H9 (cell line): ENCODE results near the gene TSSC4. TPM values are rescaled to one million over a fixed set of nuclear protein-coding genes. Genes with fewer than 3 reads are reported as not detected.

Experiments
- DNase-seq: peaks from one replicate; pipeline ENCODE4 v3.0.0-alpha.2; 2017
- H2AFZ ChIP-seq: one replicate; pipeline ENCODE4 v1.6.1; 2013; ENCODE audit warnings: mild to moderate bottlenecking, low read length, control low read depth, moderate library complexity
- H2AK5ac ChIP-seq: 2 replicates; pipeline ENCODE4 v1.6.1; 2013; ENCODE audit warnings: low read length, control low read depth, mixed read lengths; ENCODE audit not compliant: insufficient read length
- H2BK120ac ChIP-seq: one replicate; pipeline ENCODE4 v1.6.1; 2013; ENCODE audit warnings: low read depth, mild to moderate bottlenecking, low read length, control low read depth, inconsistent platforms; ENCODE audit not compliant: poor library complexity, severe bottlenecking
- H2BK12ac ChIP-seq: 2 replicates; pipeline ENCODE4 v1.6.1; 2013; ENCODE audit warnings: low read length, control low read depth, mixed read lengths, low read depth; ENCODE audit not compliant: insufficient read length
- H2BK15ac ChIP-seq: 2 replicates; pipeline ENCODE4 v1.6.1; 2013; ENCODE audit warnings: low read depth, low read length, control low read depth
- H2BK20ac ChIP-seq: one replicate; pipeline ENCODE4 v1.6.1; 2013; ENCODE audit warnings: low read depth, mild to moderate bottlenecking, low read length, control low read depth, inconsistent platforms; ENCODE audit not compliant: poor library complexity, severe bottlenecking
- H2BK5ac ChIP-seq: 2 replicates; pipeline ENCODE4 v1.6.1; 2013; ENCODE audit warnings: low read length, control low read depth, mixed read lengths; ENCODE audit not compliant: insufficient read length
- H3K14ac ChIP-seq: 2 replicates; pipeline ENCODE4 v1.6.1; 2013; ENCODE audit warnings: low read length, control low read depth; ENCODE audit not compliant: insufficient read depth
- H3K18ac ChIP-seq: 2 replicates; pipeline ENCODE4 v1.6.1; 2013; ENCODE audit warnings: low read depth, mild to moderate bottlenecking, mixed read lengths, low read length, control low read depth; ENCODE audit not compliant: insufficient read length
- H3K23ac ChIP-seq: 2 replicates; pipeline ENCODE4 v1.6.1; 2013; ENCODE audit warnings: low read length, control low read depth, mixed read lengths, low read depth; ENCODE audit not compliant: insufficient read length
- H3K23me2 ChIP-seq: 2 replicates; pipeline ENCODE4 v1.6.1; 2013; ENCODE audit warnings: low read depth, mild to moderate bottlenecking, mixed read lengths, low read length, control low read depth; ENCODE audit not compliant: insufficient read length, poor library complexity, severe bottlenecking
- H3K27ac ChIP-seq: 2 replicates; pipeline ENCODE4 v1.5.1; 2013; ENCODE audit warnings: low read length, control low read depth, mixed read lengths, low read depth; ENCODE audit not compliant: insufficient read length
- H3K27me3 ChIP-seq: 2 replicates; pipeline ENCODE4 v1.6.1; 2013; ENCODE audit warnings: low read length, control low read depth, inconsistent platforms; ENCODE audit not compliant: insufficient read depth
- H3K4ac ChIP-seq: 2 replicates; pipeline ENCODE4 v1.6.1; 2013; ENCODE audit warnings: low read depth, mild to moderate bottlenecking, control low read depth, inconsistent platforms, low read length, moderate library complexity
- H3K4me1 ChIP-seq: 2 replicates; pipeline ENCODE4 v1.6.1; 2013; ENCODE audit warnings: low read length, control low read depth, inconsistent platforms; ENCODE audit not compliant: insufficient read depth
- H3K4me2 ChIP-seq: 2 replicates; pipeline ENCODE4 v1.6.1; 2013; ENCODE audit warnings: low read length, control low read depth, mixed read lengths; ENCODE audit not compliant: insufficient read length, insufficient read depth
- H3K56ac ChIP-seq: 2 replicates; pipeline ENCODE4 v1.6.1; 2013; ENCODE audit warnings: low read depth, mild to moderate bottlenecking, mixed read lengths, low read length, control low read depth; ENCODE audit not compliant: insufficient read length
- H3K79me1 ChIP-seq: 2 replicates; pipeline ENCODE4 v1.6.1; 2013; ENCODE audit warnings: low read depth, mild to moderate bottlenecking, moderate library complexity, low read length, control low read depth, inconsistent platforms; ENCODE audit not compliant: insufficient read depth, poor library complexity, severe bottlenecking
- H3K79me2 ChIP-seq: 2 replicates; pipeline ENCODE4 v1.6.1; 2013; ENCODE audit warnings: low read length, control low read depth, inconsistent platforms; ENCODE audit not compliant: insufficient read depth
- H3K9ac ChIP-seq: 2 replicates; pipeline ENCODE4 v1.6.1; 2013; ENCODE audit warnings: low read length, control low read depth, mixed read lengths; ENCODE audit not compliant: insufficient read length; ENCODE audit errors: extremely low read depth
- H3K9me3 ChIP-seq: one replicate; pipeline ENCODE4 v1.6.1; 2013; ENCODE audit warnings: low read depth, low read length, inconsistent platforms; ENCODE audit not compliant: control insufficient read depth
- H3T11ph ChIP-seq: one replicate; pipeline ENCODE4 v1.6.1; 2013; ENCODE audit warnings: mild to moderate bottlenecking, low read length, control low read depth, inconsistent platforms
- H4K20me1 ChIP-seq: one replicate; pipeline ENCODE4 v1.6.1; 2013; ENCODE audit not compliant: control insufficient read depth, insufficient read length, insufficient read depth
- H4K5ac ChIP-seq: 2 replicates; pipeline ENCODE4 v1.6.1; 2013; ENCODE audit warnings: low read depth, mild to moderate bottlenecking, mixed read lengths, low read length, control low read depth; ENCODE audit not compliant: insufficient read length
- H4K8ac ChIP-seq: replicated peaks from 2 replicates; pipeline ENCODE4 v1.6.1; 2013; ENCODE audit warnings: low read length, control low read depth, mixed read lengths, low read depth; ENCODE audit not compliant: insufficient read length
- H4K91ac ChIP-seq: 2 replicates; pipeline ENCODE4 v1.6.1; 2013; ENCODE audit warnings: low read depth, mild to moderate bottlenecking, moderate library complexity, mixed read lengths, low read length, control low read depth; ENCODE audit not compliant: insufficient read length
- H3K27ac Mint-ChIP-seq, 3 experiments: 2 replicates in 2 of 3; 3 replicates in 1 of 3; pipeline ENCODE4 v1.8.0; 2020 to 2021; ENCODE audit warnings: mixed read lengths in 3 of 3, mild to moderate bottlenecking in 1 of 3, moderate library complexity in 1 of 3
- H3K27me3 Mint-ChIP-seq: 2 replicates; pipeline ENCODE4 v1.8.0; 2021; ENCODE audit warnings: low read depth, mild to moderate bottlenecking, moderate library complexity, mixed read lengths
- H3K36me3 Mint-ChIP-seq, 3 experiments: 2 replicates in 2 of 3; 3 replicates in 1 of 3; pipeline ENCODE4 v1.8.0; 2020 to 2021; ENCODE audit warnings: low read depth in 3 of 3, mixed read lengths in 3 of 3; ENCODE audit not compliant: insufficient read depth in 1 of 3
- H3K4me1 Mint-ChIP-seq, 2 experiments: 2 replicates each; pipeline ENCODE4 v1.8.0; 2020; ENCODE audit warnings: mixed read lengths in 2 of 2
- H3K4me3 Mint-ChIP-seq, 2 experiments: 2 replicates in 1 of 2; 3 replicates in 1 of 2; pipeline ENCODE4 v1.8.0; 2020 to 2021; ENCODE audit warnings: mild to moderate bottlenecking in 2 of 2, mixed read lengths in 2 of 2, moderate library complexity in 1 of 2
- H3K9me3 Mint-ChIP-seq, 2 experiments: 2 replicates in 1 of 2; 3 replicates in 1 of 2; pipeline ENCODE4 v1.8.0; 2020; ENCODE audit warnings: mild to moderate bottlenecking in 2 of 2, mixed read lengths in 2 of 2, moderate library complexity in 1 of 2
- WGBS: extraction: QIAGEN DNeasy Blood & Tissue Kit; methylation state at CpG from one replicate; pipeline ENCODE4 v1.1.7; 2013; ENCODE audit warnings: missing lambda C conversion rate, low lambda C conversion rate, mixed read lengths; ENCODE audit not compliant: insufficient read length; ENCODE audit errors: extremely low coverage; 5-methylcytosine and 5-hydroxymethylcytosine counted together
- total RNA-seq: library from RNA; stranded (reverse); gene quantifications from 2 replicates; pipeline ENCODE4 v1.2.1, GENCODE V29; 2021
- TF ChIP-seq, protein P1 (sequence below): fragments of 200-600 bp; sonication (generic); conservative IDR thresholded peaks from 3 replicates; pipeline ENCODE4 v1.8.0; 2021; ENCODE audit warnings: antibody characterized with exemption, mild to moderate bottlenecking

Gene TSSC4
- total RNA-seq, 1 experiment from 2014 or later, result 51.0 TPM

- TF ChIP-seq, protein P1, sequence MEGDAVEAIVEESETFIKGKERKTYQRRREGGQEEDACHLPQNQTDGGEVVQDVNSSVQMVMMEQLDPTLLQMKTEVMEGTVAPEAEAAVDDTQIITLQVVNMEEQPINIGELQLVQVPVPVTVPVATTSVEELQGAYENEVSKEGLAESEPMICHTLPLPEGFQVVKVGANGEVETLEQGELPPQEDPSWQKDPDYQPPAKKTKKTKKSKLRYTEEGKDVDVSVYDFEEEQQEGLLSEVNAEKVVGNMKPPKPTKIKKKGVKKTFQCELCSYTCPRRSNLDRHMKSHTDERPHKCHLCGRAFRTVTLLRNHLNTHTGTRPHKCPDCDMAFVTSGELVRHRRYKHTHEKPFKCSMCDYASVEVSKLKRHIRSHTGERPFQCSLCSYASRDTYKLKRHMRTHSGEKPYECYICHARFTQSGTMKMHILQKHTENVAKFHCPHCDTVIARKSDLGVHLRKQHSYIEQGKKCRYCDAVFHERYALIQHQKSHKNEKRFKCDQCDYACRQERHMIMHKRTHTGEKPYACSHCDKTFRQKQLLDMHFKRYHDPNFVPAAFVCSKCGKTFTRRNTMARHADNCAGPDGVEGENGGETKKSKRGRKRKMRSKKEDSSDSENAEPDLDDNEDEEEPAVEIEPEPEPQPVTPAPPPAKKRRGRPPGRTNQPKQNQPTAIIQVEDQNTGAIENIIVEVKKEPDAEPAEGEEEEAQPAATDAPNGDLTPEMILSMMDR, result no peak
- no peak overlapping the region for H3K27ac ChIP-seq
- H3K23ac ChIP-seq, result no peak overlapping the region
- no peak overlapping the region for H4K5ac ChIP-seq
- no peaks in the 10 kb centered on the region for H3K79me2 ChIP-seq
- no peaks in the 10 kb centered on the region; a peak in 1 of 5 replicates for H3K9me3 Mint-ChIP-seq
- H4K8ac ChIP-seq, result no peak overlapping the region
- H3K23me2 ChIP-seq, result no peaks in the 10 kb centered on the region
- H3K14ac ChIP-seq, result no peak overlapping the region
- H3T11ph ChIP-seq, result no peak overlapping the region
- H2BK12ac ChIP-seq, result no peak overlapping the region
- H3K4me2 ChIP-seq, result no peak overlapping the region
- H2BK5ac ChIP-seq, result no peak overlapping the region
- peaks cover 7% of the 10 kb centered on the region for H3K27me3 Mint-ChIP-seq
- no peaks in the 10 kb centered on the region for H3K27me3 ChIP-seq
- H4K20me1 ChIP-seq, result no peaks in the 10 kb centered on the region
- peaks cover 0 to 17% (median 12%) of the 10 kb centered on the region in 3 experiments; a peak in 5 of 7 replicates for H3K36me3 Mint-ChIP-seq
- no peaks in the 10 kb centered on the region for H3K4me1 Mint-ChIP-seq
- no peak overlapping the region for H4K91ac ChIP-seq
- no peak overlapping the region for H3K18ac ChIP-seq
- no peaks in the 10 kb centered on the region for H3K4me1 ChIP-seq
- no peak overlapping the region for H3K27ac Mint-ChIP-seq
- no peak overlapping the region for H2BK15ac ChIP-seq
- no CpG with 5 or more reads among the region's 24 CpGs for WGBS
- no peak overlapping the region for H3K56ac ChIP-seq
- H3K79me1 ChIP-seq, result no peaks in the 10 kb centered on the region
- no peak overlapping the region for H3K4ac ChIP-seq
- no peak overlapping the region for H2AFZ ChIP-seq
- no peak overlapping the region for H2AK5ac ChIP-seq
- no peak overlapping the region for H2BK120ac ChIP-seq
- H3K9ac ChIP-seq, result no peak overlapping the region
- no peaks in the 10 kb centered on the region for H3K9me3 ChIP-seq
- DNase-seq, result no peak
- H3K4me3 Mint-ChIP-seq, result no peak overlapping the region
- no peak overlapping the region for H2BK20ac ChIP-seq
These were observed 6.4 kb downstream of the TSSC4 start for GRCh38 chr11:2406878-2407410.
